Astrocyte (in vitro differentiated cells and primary cell): Measurements from ENCODE around the gene CCR6. TPM values are rescaled to one million over a fixed set of nuclear protein-coding genes. Genes with fewer than 3 reads are reported as not detected.

Source experiments
- DNase-seq: peaks from one replicate; pipeline ENCODE4 v3.0.0-alpha.2; 2010; ENCODE audit warnings: low read depth
- FAIRE-seq: peaks from 2 replicates; lab custom pipeline; 2011; peaks lifted over from hg19 to GRCh38; lab: Jason Lieb, UNC
- H2AFZ ChIP-seq: 2 replicates; pipeline ENCODE4 v1.6.0; 2012; ENCODE audit warnings: low read depth, low read length, inconsistent platforms
- H3K27ac ChIP-seq: 2 replicates; pipeline ENCODE4 v1.5.1; 2011; ENCODE audit warnings: low read depth, low read length, inconsistent platforms
- H3K27me3 ChIP-seq: 2 replicates; pipeline ENCODE4 v1.6.0; 2011; ENCODE audit warnings: low read length, inconsistent platforms; ENCODE audit not compliant: insufficient read depth
- H3K36me3 ChIP-seq: 2 replicates; pipeline ENCODE4 v1.5.1; 2011; ENCODE audit warnings: low read length, inconsistent platforms; ENCODE audit not compliant: insufficient read depth
- H3K4me1 ChIP-seq: 2 replicates; pipeline ENCODE4 v1.5.1; 2011; ENCODE audit warnings: low read length, inconsistent platforms; ENCODE audit not compliant: insufficient read depth
- H3K4me2 ChIP-seq: 2 replicates; pipeline ENCODE4 v1.6.0; 2012; ENCODE audit warnings: low read length, inconsistent platforms
- H3K4me3 ChIP-seq: 2 replicates; pipeline ENCODE4 v1.5.1; 2011; ENCODE audit warnings: low read depth, mild to moderate bottlenecking, low read length, inconsistent platforms; ENCODE audit not compliant: insufficient read depth
- H3K79me2 ChIP-seq: 2 replicates; pipeline ENCODE4 v1.6.0; 2012; ENCODE audit warnings: mild to moderate bottlenecking, low read length, inconsistent platforms; ENCODE audit not compliant: insufficient read depth
- H3K9ac ChIP-seq: 2 replicates; pipeline ENCODE4 v1.6.0; 2012; ENCODE audit warnings: mild to moderate bottlenecking, low read length, inconsistent platforms
- H3K9me3 ChIP-seq: 2 replicates; pipeline ENCODE4 v1.5.1; 2012; ENCODE audit warnings: low read depth, mild to moderate bottlenecking, low read length, inconsistent platforms; ENCODE audit not compliant: insufficient read depth
- H4K20me1 ChIP-seq: 2 replicates; pipeline ENCODE4 v1.6.0; 2012; ENCODE audit warnings: low read length, inconsistent platforms; ENCODE audit not compliant: insufficient read depth
- H3K27ac Mint-ChIP-seq: one replicate; pipeline ENCODE4 v1.8.0; 2021; ENCODE audit warnings: mild to moderate bottlenecking, mixed read lengths; ENCODE audit not compliant: unreplicated experiment
- H3K27me3 Mint-ChIP-seq: one replicate; pipeline ENCODE4 v1.8.0; 2021; ENCODE audit warnings: low read depth, mixed read lengths; ENCODE audit not compliant: unreplicated experiment
- H3K36me3 Mint-ChIP-seq: one replicate; pipeline ENCODE4 v1.8.0; 2021; ENCODE audit warnings: low read depth, mixed read lengths; ENCODE audit not compliant: unreplicated experiment
- H3K4me1 Mint-ChIP-seq: one replicate; pipeline ENCODE4 v1.8.0; 2021; ENCODE audit warnings: low read depth, mixed read lengths; ENCODE audit not compliant: unreplicated experiment
- H3K4me3 Mint-ChIP-seq: one replicate; pipeline ENCODE4 v1.8.0; 2021; ENCODE audit warnings: mild to moderate bottlenecking, moderate library complexity, mixed read lengths; ENCODE audit not compliant: unreplicated experiment
- H3K9me3 Mint-ChIP-seq: one replicate; pipeline ENCODE4 v1.8.0; 2021; ENCODE audit warnings: mild to moderate bottlenecking, mixed read lengths; ENCODE audit not compliant: unreplicated experiment
- EZH2 ChIP-seq: IDR thresholded peaks from 2 replicates; pipeline ENCODE4 v1.6.1; 2012; ENCODE audit warnings: mild to moderate bottlenecking, low read length, inconsistent platforms; ENCODE audit not compliant: insufficient read depth
- total RNA-seq: library from RNA; stranded (reverse); gene quantifications from 2 replicates; pipeline ENCODE4 v1.2.1, GENCODE V29; 2021
- TF ChIP-seq, protein P1 (sequence below): IDR thresholded peaks from 2 replicates; pipeline ENCODE4 v1.5.1; 2011; ENCODE audit warnings: low read depth, mild to moderate bottlenecking, inconsistent platforms, low read length, moderate library complexity; ENCODE audit not compliant: insufficient read depth

The CCR6 gene
- total RNA-seq, 1 donor from 2014 or later, result not detected

- Mint-ChIP-seq H3K9me3 (peaks cover 5% of the 10 kb centered on the region), H3K27me3 (peaks cover 2% of the 10 kb centered on the region), H3K4me1 (peaks cover 12% of the 10 kb centered on the region), H3K27ac (no peak overlapping the region), H3K36me3 (peaks cover 2% of the 10 kb centered on the region), H3K4me3 (no peak overlapping the region)
- Histone ChIP-seq H3K4me2 (no peak overlapping the region), H3K9me3 (no peaks in the 10 kb centered on the region), H3K4me1 (no peaks in the 10 kb centered on the region), H3K27ac (no peak overlapping the region), H3K27me3 (no peaks in the 10 kb centered on the region), H4K20me1 (no peaks in the 10 kb centered on the region), H3K36me3 (no peaks in the 10 kb centered on the region), H3K79me2 (no peaks in the 10 kb centered on the region), H3K9ac (no peak overlapping the region), H3K4me3 (no peak overlapping the region), H2AFZ (no peak overlapping the region)
- DNase-seq (no peak), FAIRE-seq (no peak)
- no peak for TF ChIP-seq EZH2
- TF ChIP-seq, protein P1, sequence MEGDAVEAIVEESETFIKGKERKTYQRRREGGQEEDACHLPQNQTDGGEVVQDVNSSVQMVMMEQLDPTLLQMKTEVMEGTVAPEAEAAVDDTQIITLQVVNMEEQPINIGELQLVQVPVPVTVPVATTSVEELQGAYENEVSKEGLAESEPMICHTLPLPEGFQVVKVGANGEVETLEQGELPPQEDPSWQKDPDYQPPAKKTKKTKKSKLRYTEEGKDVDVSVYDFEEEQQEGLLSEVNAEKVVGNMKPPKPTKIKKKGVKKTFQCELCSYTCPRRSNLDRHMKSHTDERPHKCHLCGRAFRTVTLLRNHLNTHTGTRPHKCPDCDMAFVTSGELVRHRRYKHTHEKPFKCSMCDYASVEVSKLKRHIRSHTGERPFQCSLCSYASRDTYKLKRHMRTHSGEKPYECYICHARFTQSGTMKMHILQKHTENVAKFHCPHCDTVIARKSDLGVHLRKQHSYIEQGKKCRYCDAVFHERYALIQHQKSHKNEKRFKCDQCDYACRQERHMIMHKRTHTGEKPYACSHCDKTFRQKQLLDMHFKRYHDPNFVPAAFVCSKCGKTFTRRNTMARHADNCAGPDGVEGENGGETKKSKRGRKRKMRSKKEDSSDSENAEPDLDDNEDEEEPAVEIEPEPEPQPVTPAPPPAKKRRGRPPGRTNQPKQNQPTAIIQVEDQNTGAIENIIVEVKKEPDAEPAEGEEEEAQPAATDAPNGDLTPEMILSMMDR, result no peak
Measured at GRCh38 chr6:167096991-167097390, 25.9 kb upstream of the CCR6 start.

GRCh38 chr6:167097770-167098169 lies 25.1 kb upstream of the CCR6 start:
- DNase-seq (no peak), FAIRE-seq (no peak)
- peaks cover 2% of the 10 kb centered on the region for H3K36me3 Mint-ChIP-seq
- H3K9me3 Mint-ChIP-seq, result peaks cover 5% of the 10 kb centered on the region
- peaks cover 12% of the 10 kb centered on the region for H3K4me1 Mint-ChIP-seq
- no peaks in the 10 kb centered on the region for H3K79me2 ChIP-seq
- no peak overlapping the region for H2AFZ ChIP-seq
- H4K20me1 ChIP-seq, result no peaks in the 10 kb centered on the region
- no peak overlapping the region for H3K4me3 ChIP-seq
- no peaks in the 10 kb centered on the region for H3K9me3 ChIP-seq
- H3K36me3 ChIP-seq, result no peaks in the 10 kb centered on the region
- no peak overlapping the region for H3K27ac ChIP-seq
- peaks cover 4% of the 10 kb centered on the region for H3K27me3 Mint-ChIP-seq
- H3K4me2 ChIP-seq, result no peak overlapping the region
- no peak overlapping the region for H3K9ac ChIP-seq
- no peaks in the 10 kb centered on the region for H3K4me1 ChIP-seq
- no peak overlapping the region for H3K4me3 Mint-ChIP-seq
- no peak for TF ChIP-seq EZH2
- TF ChIP-seq, protein P1, result no peak
- no peaks in the 10 kb centered on the region for H3K27me3 ChIP-seq
- no peak overlapping the region for H3K27ac Mint-ChIP-seq

DNA sequence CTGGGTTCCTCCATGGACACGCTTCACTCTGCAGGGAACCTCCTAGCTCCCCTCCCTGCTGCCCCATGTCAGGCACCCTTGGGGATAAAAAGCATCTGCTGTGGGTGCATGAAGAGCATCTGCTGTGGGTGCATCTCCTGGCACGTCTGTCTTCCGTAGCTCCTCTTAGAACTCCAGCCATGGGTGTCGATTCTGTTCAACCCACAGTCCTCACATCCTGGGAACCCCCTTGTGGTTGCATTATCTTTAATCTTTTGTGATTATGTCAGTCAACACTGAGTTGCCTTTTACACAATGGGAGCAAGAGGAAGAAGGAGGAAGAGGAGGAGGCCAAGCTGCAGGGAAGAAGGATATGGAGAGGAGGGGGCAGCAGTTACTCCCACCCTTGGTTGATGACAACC lies 24.1 kb upstream of the CCR6 start:
- H3K9me3 Mint-ChIP-seq, result peaks cover 5% of the 10 kb centered on the region
- FAIRE-seq, result no peak

More for the DNA sequence above, 24.1 kb upstream of the CCR6 start:
- H3K36me3 Mint-ChIP-seq, result peaks cover 2% of the 10 kb centered on the region
- H3K9ac ChIP-seq, result no peak overlapping the region
- H3K79me2 ChIP-seq, result no peaks in the 10 kb centered on the region
- H3K4me2 ChIP-seq, result no peak overlapping the region
- no peak overlapping the region for H3K27ac ChIP-seq
- H3K27ac Mint-ChIP-seq, result no peak overlapping the region
- no peak overlapping the region for H3K4me3 ChIP-seq
- H3K4me1 ChIP-seq, result no peaks in the 10 kb centered on the region
- no peak overlapping the region for H3K4me3 Mint-ChIP-seq
- H2AFZ ChIP-seq, result no peak overlapping the region
- DNase-seq, result no peak
- H3K27me3 ChIP-seq, result no peaks in the 10 kb centered on the region
- no peak for TF ChIP-seq EZH2
- TF ChIP-seq, protein P1, result no peak
- H4K20me1 ChIP-seq, result no peaks in the 10 kb centered on the region
- H3K9me3 ChIP-seq, result no peaks in the 10 kb centered on the region
- H3K36me3 ChIP-seq, result no peaks in the 10 kb centered on the region
- peaks cover 6% of the 10 kb centered on the region for H3K27me3 Mint-ChIP-seq
- peaks cover 12% of the 10 kb centered on the region for H3K4me1 Mint-ChIP-seq
